ENCODE measurements around the gene TXNRD2. TPM values are rescaled to one million over a fixed set of nuclear protein-coding genes. Genes with fewer than 3 reads are reported as not detected.
"Not testable (repeated sequence)": the region's sequence is repeated elsewhere in the genome, so short reads cannot be mapped to it uniquely, and the experiment has no call there.

TXNRD2 gene
- total RNA-seq, 2 donors from 2014 or later: 7.3 to 13.6 TPM

GRCh38 chr22:19911540-19912270 is 29.9 kb downstream of the TXNRD2 start:
- no peak overlapping the region for H3K27ac ChIP-seq (ENCODE audit: low read depth, low read length)
- H3K9me3 Mint-ChIP-seq: no peaks in the 10 kb centered on the region
- peaks cover 5% of the 10 kb centered on the region for H3K9me3 ChIP-seq (ENCODE audit: control insufficient read depth, low read length)
- H3K4me3 ChIP-seq (ENCODE audit: low read length): no peak overlapping the region
- H3K27me3 Mint-ChIP-seq (ENCODE audit: insufficient read depth): no peaks in the 10 kb centered on the region
- no peak overlapping the region for H3K9ac ChIP-seq (ENCODE audit: extremely low read depth, low read length, poor library complexity, severe bottlenecking)
- H3K36me3 ChIP-seq (ENCODE audit: control insufficient read depth, insufficient read depth, low read length): peaks cover 15% of the 10 kb centered on the region
- no peak overlapping the region for H3K27ac Mint-ChIP-seq
- TF ChIP-seq, protein P1, sequence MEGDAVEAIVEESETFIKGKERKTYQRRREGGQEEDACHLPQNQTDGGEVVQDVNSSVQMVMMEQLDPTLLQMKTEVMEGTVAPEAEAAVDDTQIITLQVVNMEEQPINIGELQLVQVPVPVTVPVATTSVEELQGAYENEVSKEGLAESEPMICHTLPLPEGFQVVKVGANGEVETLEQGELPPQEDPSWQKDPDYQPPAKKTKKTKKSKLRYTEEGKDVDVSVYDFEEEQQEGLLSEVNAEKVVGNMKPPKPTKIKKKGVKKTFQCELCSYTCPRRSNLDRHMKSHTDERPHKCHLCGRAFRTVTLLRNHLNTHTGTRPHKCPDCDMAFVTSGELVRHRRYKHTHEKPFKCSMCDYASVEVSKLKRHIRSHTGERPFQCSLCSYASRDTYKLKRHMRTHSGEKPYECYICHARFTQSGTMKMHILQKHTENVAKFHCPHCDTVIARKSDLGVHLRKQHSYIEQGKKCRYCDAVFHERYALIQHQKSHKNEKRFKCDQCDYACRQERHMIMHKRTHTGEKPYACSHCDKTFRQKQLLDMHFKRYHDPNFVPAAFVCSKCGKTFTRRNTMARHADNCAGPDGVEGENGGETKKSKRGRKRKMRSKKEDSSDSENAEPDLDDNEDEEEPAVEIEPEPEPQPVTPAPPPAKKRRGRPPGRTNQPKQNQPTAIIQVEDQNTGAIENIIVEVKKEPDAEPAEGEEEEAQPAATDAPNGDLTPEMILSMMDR (conservative IDR thresholded peaks at IDR 0.05): no peak
- no peak overlapping the region for H3K4me3 Mint-ChIP-seq
- no peaks in the 10 kb centered on the region for H3K4me1 Mint-ChIP-seq
- DNase-seq: no peak
- WGBS, 2 experiments (ENCODE audit: insufficient coverage in 1 of 2, insufficient read length in 1 of 2): 90 to 92% methylated on average over 12 of the region's 12 CpGs
- H3K4me1 ChIP-seq (ENCODE audit: control insufficient read depth, insufficient read depth, low read length): no peaks in the 10 kb centered on the region
- no peaks in the 10 kb centered on the region for H3K27me3 ChIP-seq (ENCODE audit: control insufficient read depth, insufficient read depth, low read length, poor library complexity, severe bottlenecking)
- H3K36me3 Mint-ChIP-seq (ENCODE audit: low read depth): peaks cover 12% of the 10 kb centered on the region

- TF ChIP-seq, protein P1 (conservative IDR thresholded peaks at IDR 0.05): no peak
- H3K4me1 Mint-ChIP-seq: peaks cover 5% of the 10 kb centered on the region
- peaks cover 5% of the 10 kb centered on the region for H3K9me3 ChIP-seq (ENCODE audit: control insufficient read depth, low read length)
- no peak for DNase-seq
- H3K4me1 ChIP-seq (ENCODE audit: control insufficient read depth, insufficient read depth, low read length): no peaks in the 10 kb centered on the region
- H3K27ac ChIP-seq (ENCODE audit: low read depth, low read length): no peak overlapping the region
- H3K4me3 ChIP-seq (ENCODE audit: low read length): no peak overlapping the region
- H3K27me3 Mint-ChIP-seq (ENCODE audit: insufficient read depth): no peaks in the 10 kb centered on the region
- H3K36me3 Mint-ChIP-seq (ENCODE audit: low read depth): peaks cover 14% of the 10 kb centered on the region
- H3K27ac Mint-ChIP-seq: no peak overlapping the region
- 51 to 70% methylated on average over 2 to 4 of the region's 4 CpGs for WGBS, 2 experiments (ENCODE audit: insufficient coverage in 1 of 2, insufficient read length in 1 of 2)
- H3K27me3 ChIP-seq (ENCODE audit: control insufficient read depth, insufficient read depth, low read length, poor library complexity, severe bottlenecking): no peaks in the 10 kb centered on the region
- H3K36me3 ChIP-seq (ENCODE audit: control insufficient read depth, insufficient read depth, low read length): peaks cover 15% of the 10 kb centered on the region
- H3K4me3 Mint-ChIP-seq: no peak overlapping the region
- no peak overlapping the region for H3K9ac ChIP-seq (ENCODE audit: extremely low read depth, low read length, poor library complexity, severe bottlenecking)
- H3K9me3 Mint-ChIP-seq: no peaks in the 10 kb centered on the region
Measured at GRCh38 chr22:19910180-19910744, 31.4 kb downstream of the TXNRD2 start.

GRCh38 chr22:19909350-19910179 is 32.1 kb downstream of the TXNRD2 start:
- Histone ChIP-seq H3K4me3 (ENCODE audit: low read length) (no peak overlapping the region), H3K9me3 (ENCODE audit: control insufficient read depth, low read length) (peaks cover 5% of the 10 kb centered on the region), H3K27ac (ENCODE audit: low read depth, low read length) (no peak overlapping the region), H3K27me3 (ENCODE audit: control insufficient read depth, insufficient read depth, low read length, poor library complexity, severe bottlenecking) (no peaks in the 10 kb centered on the region), H3K9ac (ENCODE audit: extremely low read depth, low read length, poor library complexity, severe bottlenecking) (no peak overlapping the region), H3K36me3 (ENCODE audit: control insufficient read depth, insufficient read depth, low read length) (peaks cover 14% of the 10 kb centered on the region), H3K4me1 (ENCODE audit: control insufficient read depth, insufficient read depth, low read length) (no peaks in the 10 kb centered on the region)
- no peaks in the 10 kb centered on the region for H3K9me3 Mint-ChIP-seq
- no peaks in the 10 kb centered on the region for H3K27me3 Mint-ChIP-seq (ENCODE audit: insufficient read depth)
- H3K4me3 Mint-ChIP-seq: no peak overlapping the region
- peak; percentile 95 for DNase-seq
- 30 to 33% methylated on average over 4 to 5 of the region's 6 CpGs for WGBS, 2 experiments (ENCODE audit: insufficient coverage in 1 of 2, insufficient read length in 1 of 2)
- peaks cover 13% of the 10 kb centered on the region for H3K36me3 Mint-ChIP-seq (ENCODE audit: low read depth)
- peaks cover 5% of the 10 kb centered on the region for H3K4me1 Mint-ChIP-seq
- no peak overlapping the region for H3K27ac Mint-ChIP-seq
- TF ChIP-seq, protein P1 (conservative IDR thresholded peaks at IDR 0.05): peak; percentile 90

GRCh38 chr22:19907902-19908301 is 33.7 kb downstream of the TXNRD2 start:
- H3K27me3 ChIP-seq (ENCODE audit: control insufficient read depth, insufficient read depth, low read length, poor library complexity, severe bottlenecking); H3K9ac ChIP-seq (ENCODE audit: extremely low read depth, low read length, poor library complexity, severe bottlenecking); H3K36me3 ChIP-seq (ENCODE audit: control insufficient read depth, insufficient read depth, low read length); H3K4me3 Mint-ChIP-seq; H3K4me1 Mint-ChIP-seq; H3K36me3 Mint-ChIP-seq (ENCODE audit: low read depth); H3K27ac ChIP-seq (ENCODE audit: low read depth, low read length); H3K4me3 ChIP-seq (ENCODE audit: low read length); H3K4me1 ChIP-seq (ENCODE audit: control insufficient read depth, insufficient read depth, low read length); DNase-seq; H3K9me3 ChIP-seq (ENCODE audit: control insufficient read depth, low read length); H3K27ac Mint-ChIP-seq; H3K27me3 Mint-ChIP-seq (ENCODE audit: insufficient read depth); H3K9me3 Mint-ChIP-seq: not testable (repeated sequence)
- WGBS, 2 experiments (ENCODE audit: insufficient coverage in 1 of 2, insufficient read length in 1 of 2): 93 to 95% methylated on average over 8 to 15 of the region's 16 CpGs
